ENCODE results near the gene GORAB. TPM values are rescaled to one million over a fixed set of nuclear protein-coding genes. Genes with fewer than 3 reads are reported as not detected.

GORAB gene
- total RNA-seq, 6 experiments from 2014 or later = 4.3 to 9.8 (median 6.7) TPM

- peak in 1 of 3 donors; percentile 26 for DNase-seq
- intact Hi-C loops (cut with DNase I) = no loop called here
Observed at GRCh38 chr1:170562646-170563338, 30.8 kb downstream of the GORAB start.

GRCh38 chr1:170567214-170567613 lies 35.2 kb downstream of the GORAB start:
- DNase-seq = no peak
- ATAC-seq = no peak
- no peaks in the 10 kb centered on the region for H3K9me3 ChIP-seq
- 60% methylated on average over 3 of the region's 3 CpGs for WGBS (ENCODE audit: insufficient coverage, low coverage, low lambda C conversion rate, missing lambda C conversion rate)
- H3K4me1 ChIP-seq = no peaks in the 10 kb centered on the region
- H3K27ac ChIP-seq = no peak overlapping the region
- intact Hi-C loops (cut with DNase I) = no loop called here
- TF ChIP-seq POLR2A (IDR thresholded peaks at IDR 0.05) = no peak
- no peak for TF ChIP-seq CTCF (IDR thresholded peaks at IDR 0.05)
- H3K27me3 ChIP-seq = no peaks in the 10 kb centered on the region
- no peak overlapping the region for H3K4me3 ChIP-seq
- H3K36me3 ChIP-seq = no peaks in the 10 kb centered on the region

More at GRCh38 chr1:170562646-170563338, 30.8 kb downstream of the GORAB start:
- 29% methylated on average over 7 of the region's 7 CpGs for WGBS (ENCODE audit: insufficient coverage, low coverage, low lambda C conversion rate, missing lambda C conversion rate)
- Histone ChIP-seq H3K9me3 (no peaks in the 10 kb centered on the region), H3K36me3 (no peaks in the 10 kb centered on the region), H3K4me1 (no peaks in the 10 kb centered on the region), H3K27me3 (no peaks in the 10 kb centered on the region), H3K27ac (no peak overlapping the region), H3K4me3 (no peak overlapping the region)
- TF ChIP-seq CTCF (IDR thresholded peaks at IDR 0.05) (no peak), POLR2A (IDR thresholded peaks at IDR 0.05) (no peak)
- peak; percentile 61 to 96 (median 72) for ATAC-seq

- Histone ChIP-seq H3K27me3 (no peaks in the 10 kb centered on the region), H3K36me3 (no peaks in the 10 kb centered on the region), H3K9me3 (no peaks in the 10 kb centered on the region), H3K27ac (no peak overlapping the region), H3K4me1 (no peaks in the 10 kb centered on the region), H3K4me3 (no peak overlapping the region)
- intact Hi-C loops (cut with DNase I) = no loop called here
- DNase-seq = no peak
- no peak for ATAC-seq
- no peak for TF ChIP-seq CTCF (IDR thresholded peaks at IDR 0.05)
- TF ChIP-seq POLR2A (IDR thresholded peaks at IDR 0.05) = no peak
Observed at GRCh38 chr1:170568197-170568596, 36.2 kb downstream of the GORAB start.

- intact Hi-C loops (cut with DNase I) = no loop called here
Observed at GRCh38 chr1:170576980-170577379, 45.0 kb downstream of the GORAB start.

More at GRCh38 chr1:170576980-170577379, 45.0 kb downstream of the GORAB start:
- TF ChIP-seq CTCF (IDR thresholded peaks at IDR 0.05) = no peak
- TF ChIP-seq POLR2A (IDR thresholded peaks at IDR 0.05) = no peak
- H3K9me3 ChIP-seq = no peaks in the 10 kb centered on the region
- no peaks in the 10 kb centered on the region for H3K36me3 ChIP-seq
- DNase-seq = no peak
- H3K27ac ChIP-seq = no peak overlapping the region
- 63% methylated on average over 3 of the region's 3 CpGs for WGBS (ENCODE audit: insufficient coverage, low coverage, low lambda C conversion rate, missing lambda C conversion rate)
- no peaks in the 10 kb centered on the region for H3K4me1 ChIP-seq
- H3K27me3 ChIP-seq = no peaks in the 10 kb centered on the region
- ATAC-seq = no peak
- H3K4me3 ChIP-seq = no peak overlapping the region
